Raji (cell line): Measurements from ENCODE around the gene TP53I11.

Experiments
- POLR2A ChIP-seq: IDR thresholded peaks from 2 replicates; pipeline ENCODE4 v1.6.1; 2011; ENCODE audit warnings: low read depth, low read length, control low read depth; ENCODE audit not compliant: insufficient read depth

Gene TP53I11

GRCh38 chr11:44938066-44938691 lies 12.5 kb downstream of the TP53I11 start:
- no peak for TF ChIP-seq POLR2A

- TF ChIP-seq POLR2A, result no peak
Measured at GRCh38 chr11:44936951-44937543, 13.6 kb downstream of the TP53I11 start.

GRCh38 chr11:44936525-44936924 lies 14.2 kb downstream of the TP53I11 start:
- TF ChIP-seq POLR2A, result no peak

- no peak for TF ChIP-seq POLR2A
Measured at GRCh38 chr11:44934735-44935250, 15.9 kb downstream of the TP53I11 start.

GRCh38 chr11:44934110-44934509 lies 16.6 kb downstream of the TP53I11 start:
- no peak for TF ChIP-seq POLR2A

GRCh38 chr11:44931466-44931865 lies 19.2 kb downstream of the TP53I11 start:
- no peak for TF ChIP-seq POLR2A

GRCh38 chr11:44930588-44931302 lies 19.9 kb downstream of the TP53I11 start:
- no peak for TF ChIP-seq POLR2A

GRCh38 chr11:44928816-44929215 lies 21.9 kb downstream of the TP53I11 start:
- no peak for TF ChIP-seq POLR2A

- TF ChIP-seq POLR2A, result no peak
Measured at GRCh38 chr11:44928144-44928543, 22.5 kb downstream of the TP53I11 start.

- no peak for TF ChIP-seq POLR2A
Measured at GRCh38 chr11:44927174-44927661, 23.5 kb downstream of the TP53I11 start.

GRCh38 chr11:44926036-44926435 lies 24.6 kb downstream of the TP53I11 start:
- TF ChIP-seq POLR2A, result no peak

GRCh38 chr11:44923806-44924205 lies 26.9 kb downstream of the TP53I11 start:
- TF ChIP-seq POLR2A, result no peak

- TF ChIP-seq POLR2A, result no peak
Measured at GRCh38 chr11:44923115-44923514, 27.6 kb downstream of the TP53I11 start.

GRCh38 chr11:44920451-44920850 lies 30.2 kb downstream of the TP53I11 start:
- no peak for TF ChIP-seq POLR2A

GRCh38 chr11:44917741-44918140 lies 32.9 kb downstream of the TP53I11 start:
- TF ChIP-seq POLR2A, result no peak
